GM23338 (cell line): ENCODE results near the gene SIK2. TPM values are rescaled to one million over a fixed set of nuclear protein-coding genes. Genes with fewer than 3 reads are reported as not detected.

Experiments
- ATAC-seq: fragments of 200-7000 bp; cut with Tn5 transposase; 3 replicates; pipeline ENCODE4 v1.9.1; 2020
- DNase-seq: peaks from one replicate; pipeline ENCODE4 v3.0.0-alpha.2; 2015; ENCODE audit warnings: low spot score
- H2AFZ ChIP-seq: fragments of 200-600 bp; sonication (generic); 2 replicates; pipeline ENCODE4 v1.8.0; 2016; ENCODE audit warnings: antibody characterized with exemption, mild to moderate bottlenecking, moderate library complexity
- H3F3A ChIP-seq: fragments of 200-600 bp; sonication (generic); replicated peaks from 2 replicates; pipeline ENCODE4 v1.8.0; 2017; ENCODE audit warnings: antibody characterized with exemption, mixed run types, low read depth
- H3K27ac ChIP-seq: fragments of 200-600 bp; sonication (generic); 2 replicates; pipeline ENCODE4 v1.6.1; 2016; ENCODE audit warnings: low read depth
- H3K27me3 ChIP-seq: fragments of 200-600 bp; sonication (generic); 2 replicates; pipeline ENCODE4 v1.8.0; 2016; ENCODE audit warnings: mild to moderate bottlenecking, mixed run types, moderate library complexity; ENCODE audit not compliant: insufficient read depth
- H3K36me3 ChIP-seq: fragments of 200-600 bp; sonication (generic); 2 replicates; pipeline ENCODE4 v1.8.0; 2016; ENCODE audit warnings: mild to moderate bottlenecking; ENCODE audit not compliant: insufficient read depth
- H3K4me1 ChIP-seq: fragments of 200-600 bp; sonication (generic); 2 replicates; pipeline ENCODE4 v1.8.0; 2016; ENCODE audit warnings: mild to moderate bottlenecking, moderate library complexity; ENCODE audit not compliant: insufficient read depth
- H3K4me2 ChIP-seq: fragments of 200-600 bp; sonication (generic); 2 replicates; pipeline ENCODE4 v1.7.1; 2017; ENCODE audit warnings: mixed run types
- H3K4me3 ChIP-seq: fragments of 200-600 bp; sonication (generic); 2 replicates; pipeline ENCODE4 v1.6.1; 2016; ENCODE audit warnings: mixed run types
- H3K79me2 ChIP-seq: fragments of 200-600 bp; sonication (generic); replicated peaks from 2 replicates; pipeline ENCODE4 v1.8.0; 2017; ENCODE audit warnings: mild to moderate bottlenecking; ENCODE audit not compliant: insufficient read depth
- H3K9me2 ChIP-seq: fragments of 200-600 bp; sonication (generic); 2 replicates; pipeline ENCODE4 v1.8.0; 2017; ENCODE audit not compliant: insufficient read depth
- H4K20me1 ChIP-seq: fragments of 200-600 bp; sonication (generic); replicated peaks from 2 replicates; pipeline ENCODE4 v1.8.0; 2017; ENCODE audit warnings: mild to moderate bottlenecking; ENCODE audit not compliant: insufficient read depth
- H3K27ac Mint-ChIP-seq: 2 replicates; pipeline ENCODE4 v1.8.0; 2020; ENCODE audit warnings: inconsistent platforms, mild to moderate bottlenecking, moderate library complexity, mixed read lengths
- H3K27me3 Mint-ChIP-seq: 3 replicates; pipeline ENCODE4 v1.8.0; 2022; ENCODE audit warnings: low read depth, mild to moderate bottlenecking, moderate library complexity, mixed read lengths, inconsistent platforms; ENCODE audit not compliant: insufficient read depth, poor library complexity
- H3K36me3 Mint-ChIP-seq: 3 replicates; pipeline ENCODE4 v1.8.0; 2021; ENCODE audit warnings: low read depth, mild to moderate bottlenecking, inconsistent platforms, moderate library complexity, mixed read lengths
- H3K4me1 Mint-ChIP-seq: 3 replicates; pipeline ENCODE4 v1.8.0; 2020; ENCODE audit warnings: mild to moderate bottlenecking, inconsistent platforms, mixed read lengths
- H3K4me3 Mint-ChIP-seq: 3 replicates; pipeline ENCODE4 v1.8.0; 2021; ENCODE audit warnings: moderate library complexity, mild to moderate bottlenecking, inconsistent platforms, mixed read lengths
- H3K9me3 Mint-ChIP-seq: 3 replicates; pipeline ENCODE4 v1.8.0; 2020; ENCODE audit warnings: moderate library complexity, mild to moderate bottlenecking, inconsistent platforms, mixed read lengths
- CREB1 ChIP-seq: fragments of 250-450 bp; sonication (Bioruptor Pico); IDR thresholded peaks from 2 replicates; pipeline ENCODE4 v1.5.0; 2020; ENCODE audit warnings: low read depth, mild to moderate bottlenecking, moderate library complexity
- EZH2 ChIP-seq: fragments of 200-600 bp; sonication (generic); IDR thresholded peaks from one replicate; pipeline ENCODE4 v1.8.0; 2017; ENCODE audit warnings: antibody characterized with exemption, mild to moderate bottlenecking, low read depth; ENCODE audit not compliant: unreplicated experiment
- EZH2phosphoT487 ChIP-seq: fragments of 200-600 bp; sonication (generic); IDR thresholded peaks from one replicate; pipeline ENCODE4 v1.8.1; 2018; ENCODE audit warnings: antibody characterized with exemption; ENCODE audit not compliant: unreplicated experiment
- ZNF331 ChIP-seq: fragments of 250-450 bp; sonication (Bioruptor Pico); IDR thresholded peaks from 2 replicates; pipeline ENCODE4 v1.5.0; 2020; ENCODE audit warnings: low read depth, mild to moderate bottlenecking, moderate library complexity
- polyA plus RNA-seq: library from polyadenylated mRNA; unstranded; fragments of >200 nt; fragmentation: Nextera tagmentation; extraction: Ambion mirVana; gene quantifications from 2 replicates; pipeline ENCODE4 v1.2.1, GENCODE V29; 2016
- total RNA-seq: library from RNA; depleted of rRNA; stranded (reverse); fragments of >200 nt; shearing (Covaris generic); gene quantifications from 2 replicates; pipeline ENCODE4 v1.2.3, GENCODE V29; 2014
- TF ChIP-seq, protein P1 (sequence below), 2 experiments: fragments of 200-600 bp in 1 of 2; sonication (generic) in 1 of 2; conservative IDR thresholded peaks; 2 replicates each; pipeline versions ENCODE4 v1.5.1 to v1.6.1; 2016 to 2017; ENCODE audit warnings: antibody characterized with exemption in 2 of 2, low read depth in 2 of 2, mild to moderate bottlenecking in 2 of 2, moderate library complexity in 1 of 2
- TF ChIP-seq, protein P2 (sequence below): fragments of 250-450 bp; sonication (Bioruptor Pico); IDR thresholded peaks from 2 replicates; pipeline ENCODE4 v1.5.0; 2020; ENCODE audit warnings: mild to moderate bottlenecking, moderate library complexity
- TF ChIP-seq, protein P3 (sequence below): IDR thresholded peaks from 2 replicates; pipeline ENCODE4 v1.6.1; 2016; ENCODE audit warnings: antibody characterized with exemption
- TF ChIP-seq, protein P4 (sequence below): IDR thresholded peaks from one replicate; pipeline ENCODE4 v1.6.1; 2018; ENCODE audit warnings: antibody characterized with exemption; ENCODE audit not compliant: unreplicated experiment

Gene SIK2
- total and polyA plus RNA-seq, 2 experiments from 2014 or later: 2.3 to 6.7 TPM

- Mint-ChIP-seq H3K4me1 (peaks cover 32% of the 10 kb centered on the region), H3K36me3 (peaks cover 7% of the 10 kb centered on the region), H3K9me3 (no peaks in the 10 kb centered on the region), H3K27me3 (peaks cover 6% of the 10 kb centered on the region), H3K27ac (no peak overlapping the region), H3K4me3 (no peak overlapping the region)
- DNase-seq (no peak), ATAC-seq (no peak)
- H3K79me2 ChIP-seq: no peaks in the 10 kb centered on the region
- no peaks in the 10 kb centered on the region for H4K20me1 ChIP-seq
- H3K9me2 ChIP-seq: no peaks in the 10 kb centered on the region
- H2AFZ ChIP-seq: no peak overlapping the region
- H3K4me1 ChIP-seq: no peaks in the 10 kb centered on the region; the same call in 1 of the 2 replicates
- peak overlapping the region; percentile 45; the same call in 1 of the 2 replicates for H3K27ac ChIP-seq
- no peak overlapping the region for H3K4me3 ChIP-seq
- TF ChIP-seq EZH2 (no peak), CREB1 (no peak), EZH2phosphoT487 (no peak), ZNF331 (CRISPR knock-in tag) (no peak)
- TF ChIP-seq, protein P1, sequence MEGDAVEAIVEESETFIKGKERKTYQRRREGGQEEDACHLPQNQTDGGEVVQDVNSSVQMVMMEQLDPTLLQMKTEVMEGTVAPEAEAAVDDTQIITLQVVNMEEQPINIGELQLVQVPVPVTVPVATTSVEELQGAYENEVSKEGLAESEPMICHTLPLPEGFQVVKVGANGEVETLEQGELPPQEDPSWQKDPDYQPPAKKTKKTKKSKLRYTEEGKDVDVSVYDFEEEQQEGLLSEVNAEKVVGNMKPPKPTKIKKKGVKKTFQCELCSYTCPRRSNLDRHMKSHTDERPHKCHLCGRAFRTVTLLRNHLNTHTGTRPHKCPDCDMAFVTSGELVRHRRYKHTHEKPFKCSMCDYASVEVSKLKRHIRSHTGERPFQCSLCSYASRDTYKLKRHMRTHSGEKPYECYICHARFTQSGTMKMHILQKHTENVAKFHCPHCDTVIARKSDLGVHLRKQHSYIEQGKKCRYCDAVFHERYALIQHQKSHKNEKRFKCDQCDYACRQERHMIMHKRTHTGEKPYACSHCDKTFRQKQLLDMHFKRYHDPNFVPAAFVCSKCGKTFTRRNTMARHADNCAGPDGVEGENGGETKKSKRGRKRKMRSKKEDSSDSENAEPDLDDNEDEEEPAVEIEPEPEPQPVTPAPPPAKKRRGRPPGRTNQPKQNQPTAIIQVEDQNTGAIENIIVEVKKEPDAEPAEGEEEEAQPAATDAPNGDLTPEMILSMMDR (conservative IDR thresholded peaks at IDR 0.05; ENCODE audit: low read depth in 2 of 2): no peak
- TF ChIP-seq, protein P2, sequence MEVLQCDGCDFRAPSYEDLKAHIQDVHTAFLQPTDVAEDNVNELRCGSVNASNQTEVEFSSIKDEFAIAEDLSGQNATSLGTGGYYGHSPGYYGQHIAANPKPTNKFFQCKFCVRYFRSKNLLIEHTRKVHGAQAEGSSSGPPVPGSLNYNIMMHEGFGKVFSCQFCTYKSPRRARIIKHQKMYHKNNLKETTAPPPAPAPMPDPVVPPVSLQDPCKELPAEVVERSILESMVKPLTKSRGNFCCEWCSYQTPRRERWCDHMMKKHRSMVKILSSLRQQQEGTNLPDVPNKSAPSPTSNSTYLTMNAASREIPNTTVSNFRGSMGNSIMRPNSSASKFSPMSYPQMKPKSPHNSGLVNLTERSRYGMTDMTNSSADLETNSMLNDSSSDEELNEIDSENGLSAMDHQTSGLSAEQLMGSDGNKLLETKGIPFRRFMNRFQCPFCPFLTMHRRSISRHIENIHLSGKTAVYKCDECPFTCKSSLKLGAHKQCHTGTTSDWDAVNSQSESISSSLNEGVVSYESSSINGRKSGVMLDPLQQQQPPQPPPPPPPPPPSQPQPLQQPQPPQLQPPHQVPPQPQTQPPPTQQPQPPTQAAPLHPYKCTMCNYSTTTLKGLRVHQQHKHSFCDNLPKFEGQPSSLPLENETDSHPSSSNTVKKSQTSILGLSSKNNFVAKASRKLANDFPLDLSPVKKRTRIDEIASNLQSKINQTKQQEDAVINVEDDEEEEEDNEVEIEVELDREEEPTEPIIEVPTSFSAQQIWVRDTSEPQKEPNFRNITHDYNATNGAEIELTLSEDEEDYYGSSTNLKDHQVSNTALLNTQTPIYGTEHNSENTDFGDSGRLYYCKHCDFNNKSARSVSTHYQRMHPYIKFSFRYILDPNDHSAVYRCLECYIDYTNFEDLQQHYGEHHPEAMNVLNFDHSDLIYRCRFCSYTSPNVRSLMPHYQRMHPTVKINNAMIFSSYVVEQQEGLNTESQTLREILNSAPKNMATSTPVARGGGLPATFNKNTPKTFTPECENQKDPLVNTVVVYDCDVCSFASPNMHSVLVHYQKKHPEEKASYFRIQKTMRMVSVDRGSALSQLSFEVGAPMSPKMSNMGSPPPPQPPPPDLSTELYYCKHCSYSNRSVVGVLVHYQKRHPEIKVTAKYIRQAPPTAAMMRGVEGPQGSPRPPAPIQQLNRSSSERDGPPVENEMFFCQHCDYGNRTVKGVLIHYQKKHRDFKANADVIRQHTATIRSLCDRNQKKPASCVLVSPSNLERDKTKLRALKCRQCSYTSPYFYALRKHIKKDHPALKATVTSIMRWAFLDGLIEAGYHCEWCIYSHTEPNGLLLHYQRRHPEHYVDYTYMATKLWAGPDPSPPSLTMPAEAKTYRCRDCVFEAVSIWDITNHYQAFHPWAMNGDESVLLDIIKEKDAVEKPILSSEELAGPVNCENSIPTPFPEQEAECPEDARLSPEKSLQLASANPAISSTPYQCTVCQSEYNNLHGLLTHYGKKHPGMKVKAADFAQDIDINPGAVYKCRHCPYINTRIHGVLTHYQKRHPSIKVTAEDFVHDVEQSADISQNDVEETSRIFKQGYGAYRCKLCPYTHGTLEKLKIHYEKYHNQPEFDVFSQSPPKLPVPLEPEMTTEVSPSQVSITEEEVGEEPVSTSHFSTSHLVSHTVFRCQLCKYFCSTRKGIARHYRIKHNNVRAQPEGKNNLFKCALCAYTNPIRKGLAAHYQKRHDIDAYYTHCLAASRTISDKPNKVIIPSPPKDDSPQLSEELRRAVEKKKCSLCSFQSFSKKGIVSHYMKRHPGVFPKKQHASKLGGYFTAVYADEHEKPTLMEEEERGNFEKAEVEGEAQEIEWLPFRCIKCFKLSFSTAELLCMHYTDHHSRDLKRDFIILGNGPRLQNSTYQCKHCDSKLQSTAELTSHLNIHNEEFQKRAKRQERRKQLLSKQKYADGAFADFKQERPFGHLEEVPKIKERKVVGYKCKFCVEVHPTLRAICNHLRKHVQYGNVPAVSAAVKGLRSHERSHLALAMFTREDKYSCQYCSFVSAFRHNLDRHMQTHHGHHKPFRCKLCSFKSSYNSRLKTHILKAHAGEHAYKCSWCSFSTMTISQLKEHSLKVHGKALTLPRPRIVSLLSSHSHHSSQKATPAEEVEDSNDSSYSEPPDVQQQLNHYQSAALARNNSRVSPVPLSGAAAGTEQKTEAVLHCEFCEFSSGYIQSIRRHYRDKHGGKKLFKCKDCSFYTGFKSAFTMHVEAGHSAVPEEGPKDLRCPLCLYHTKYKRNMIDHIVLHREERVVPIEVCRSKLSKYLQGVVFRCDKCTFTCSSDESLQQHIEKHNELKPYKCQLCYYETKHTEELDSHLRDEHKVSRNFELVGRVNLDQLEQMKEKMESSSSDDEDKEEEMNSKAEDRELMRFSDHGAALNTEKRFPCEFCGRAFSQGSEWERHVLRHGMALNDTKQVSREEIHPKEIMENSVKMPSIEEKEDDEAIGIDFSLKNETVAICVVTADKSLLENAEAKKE (CRISPR knock-in tag): no peak
- TF ChIP-seq, protein P3, sequence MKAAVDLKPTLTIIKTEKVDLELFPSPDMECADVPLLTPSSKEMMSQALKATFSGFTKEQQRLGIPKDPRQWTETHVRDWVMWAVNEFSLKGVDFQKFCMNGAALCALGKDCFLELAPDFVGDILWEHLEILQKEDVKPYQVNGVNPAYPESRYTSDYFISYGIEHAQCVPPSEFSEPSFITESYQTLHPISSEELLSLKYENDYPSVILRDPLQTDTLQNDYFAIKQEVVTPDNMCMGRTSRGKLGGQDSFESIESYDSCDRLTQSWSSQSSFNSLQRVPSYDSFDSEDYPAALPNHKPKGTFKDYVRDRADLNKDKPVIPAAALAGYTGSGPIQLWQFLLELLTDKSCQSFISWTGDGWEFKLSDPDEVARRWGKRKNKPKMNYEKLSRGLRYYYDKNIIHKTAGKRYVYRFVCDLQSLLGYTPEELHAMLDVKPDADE: no peak
- TF ChIP-seq, protein P4, sequence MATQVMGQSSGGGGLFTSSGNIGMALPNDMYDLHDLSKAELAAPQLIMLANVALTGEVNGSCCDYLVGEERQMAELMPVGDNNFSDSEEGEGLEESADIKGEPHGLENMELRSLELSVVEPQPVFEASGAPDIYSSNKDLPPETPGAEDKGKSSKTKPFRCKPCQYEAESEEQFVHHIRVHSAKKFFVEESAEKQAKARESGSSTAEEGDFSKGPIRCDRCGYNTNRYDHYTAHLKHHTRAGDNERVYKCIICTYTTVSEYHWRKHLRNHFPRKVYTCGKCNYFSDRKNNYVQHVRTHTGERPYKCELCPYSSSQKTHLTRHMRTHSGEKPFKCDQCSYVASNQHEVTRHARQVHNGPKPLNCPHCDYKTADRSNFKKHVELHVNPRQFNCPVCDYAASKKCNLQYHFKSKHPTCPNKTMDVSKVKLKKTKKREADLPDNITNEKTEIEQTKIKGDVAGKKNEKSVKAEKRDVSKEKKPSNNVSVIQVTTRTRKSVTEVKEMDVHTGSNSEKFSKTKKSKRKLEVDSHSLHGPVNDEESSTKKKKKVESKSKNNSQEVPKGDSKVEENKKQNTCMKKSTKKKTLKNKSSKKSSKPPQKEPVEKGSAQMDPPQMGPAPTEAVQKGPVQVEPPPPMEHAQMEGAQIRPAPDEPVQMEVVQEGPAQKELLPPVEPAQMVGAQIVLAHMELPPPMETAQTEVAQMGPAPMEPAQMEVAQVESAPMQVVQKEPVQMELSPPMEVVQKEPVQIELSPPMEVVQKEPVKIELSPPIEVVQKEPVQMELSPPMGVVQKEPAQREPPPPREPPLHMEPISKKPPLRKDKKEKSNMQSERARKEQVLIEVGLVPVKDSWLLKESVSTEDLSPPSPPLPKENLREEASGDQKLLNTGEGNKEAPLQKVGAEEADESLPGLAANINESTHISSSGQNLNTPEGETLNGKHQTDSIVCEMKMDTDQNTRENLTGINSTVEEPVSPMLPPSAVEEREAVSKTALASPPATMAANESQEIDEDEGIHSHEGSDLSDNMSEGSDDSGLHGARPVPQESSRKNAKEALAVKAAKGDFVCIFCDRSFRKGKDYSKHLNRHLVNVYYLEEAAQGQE: no peak
- no peak overlapping the region for H3K4me2 ChIP-seq
- H3K36me3 ChIP-seq: no peaks in the 10 kb centered on the region
- H3K27me3 ChIP-seq: no peaks in the 10 kb centered on the region
- H3F3A ChIP-seq: no peaks in the 10 kb centered on the region
These were observed 132.1 kb downstream of the SIK2 start for GRCh38 chr11:111734101-111734953.
